HEK293 (cell line): ENCODE measurements around the gene KCNK7.

ENCODE experiments used
- BCL11A ChIP-seq: fragments of 450-650 bp; formaldehyde crosslinking; IDR thresholded peaks from 2 replicates; pipeline ENCODE4 v1.5.1; 2016; ENCODE audit warnings: low read depth, missing biosample characterization, missing genetic modification characterization
- GLI4 ChIP-seq: fragments of 450-650 bp; formaldehyde crosslinking; IDR thresholded peaks from 2 replicates; pipeline ENCODE4 v1.5.1; 2016; ENCODE audit warnings: missing biosample characterization, missing genetic modification characterization
- GLIS1 ChIP-seq: fragments of 450-650 bp; formaldehyde crosslinking; IDR thresholded peaks from 2 replicates; pipeline ENCODE4 v1.5.1; 2016; ENCODE audit warnings: missing biosample characterization, missing genetic modification characterization
- GLIS2 ChIP-seq: fragments of 450-650 bp; formaldehyde crosslinking; IDR thresholded peaks from 2 replicates; pipeline ENCODE4 v1.5.1; 2016; ENCODE audit warnings: missing biosample characterization, missing genetic modification characterization
- HOXA7 ChIP-seq: sonication (generic); formaldehyde crosslinking; IDR thresholded peaks from 2 replicates; pipeline ENCODE4 v1.8.1; 2022; ENCODE audit warnings: missing genetic modification reagents, borderline replicate concordance
- HOXC10 ChIP-seq: sonication (generic); formaldehyde crosslinking; IDR thresholded peaks from 2 replicates; pipeline ENCODE4 v1.8.1; 2023; ENCODE audit warnings: mild to moderate bottlenecking, missing genetic modification reagents
- HOXD13 ChIP-seq: sonication (generic); formaldehyde crosslinking; IDR thresholded peaks from 2 replicates; pipeline ENCODE4 v1.8.0; 2022; ENCODE audit warnings: missing genetic modification reagents, borderline replicate concordance
- KLF8 ChIP-seq: fragments of 450-650 bp; formaldehyde crosslinking; IDR thresholded peaks from 2 replicates; pipeline ENCODE4 v1.5.1; 2016; ENCODE audit warnings: missing biosample characterization, missing genetic modification characterization
- MZF1 ChIP-seq: fragments of 450-650 bp; formaldehyde crosslinking; IDR thresholded peaks from 2 replicates; pipeline ENCODE4 v1.5.1; 2017; ENCODE audit warnings: missing biosample characterization, missing genetic modification characterization, borderline replicate concordance
- OSR2 ChIP-seq: fragments of 450-650 bp; formaldehyde crosslinking; IDR thresholded peaks from 2 replicates; pipeline ENCODE4 v1.5.1; 2016; ENCODE audit warnings: missing biosample characterization, missing genetic modification characterization
- RBAK ChIP-seq: fragments of 450-650 bp; formaldehyde crosslinking; IDR thresholded peaks from 2 replicates; pipeline ENCODE4 v1.5.1; 2016; ENCODE audit warnings: missing biosample characterization, missing genetic modification characterization
- REPIN1 ChIP-seq: fragments of 450-650 bp; formaldehyde crosslinking; IDR thresholded peaks from 2 replicates; pipeline ENCODE4 v1.5.1; 2017; ENCODE audit warnings: missing biosample characterization, missing genetic modification characterization, low read depth
- SP2 ChIP-seq: fragments of 450-650 bp; formaldehyde crosslinking; IDR thresholded peaks from 2 replicates; pipeline ENCODE4 v1.5.1; 2016; ENCODE audit warnings: missing biosample characterization, missing genetic modification characterization
- YY1 ChIP-seq: fragments of 450-650 bp; formaldehyde crosslinking; IDR thresholded peaks from 2 replicates; pipeline ENCODE4 v1.5.1; 2018; ENCODE audit warnings: missing biosample characterization, missing genetic modification characterization
- YY2 ChIP-seq: fragments of 450-650 bp; formaldehyde crosslinking; IDR thresholded peaks from 2 replicates; pipeline ENCODE4 v1.5.1; 2016; ENCODE audit warnings: missing biosample characterization, missing genetic modification characterization
- ZBTB17 ChIP-seq: fragments of 450-650 bp; formaldehyde crosslinking; IDR thresholded peaks from 2 replicates; pipeline ENCODE4 v1.5.1; 2016; ENCODE audit warnings: missing biosample characterization, missing genetic modification characterization
- ZBTB26 ChIP-seq: fragments of 450-650 bp; formaldehyde crosslinking; optimal IDR thresholded peaks from 2 replicates; pipeline ENCODE3; 2016; ENCODE audit warnings: missing biosample characterization, mild to moderate bottlenecking, missing genetic modification characterization
- ZBTB48 ChIP-seq: fragments of 450-650 bp; formaldehyde crosslinking; IDR thresholded peaks from 2 replicates; pipeline ENCODE4 v1.5.1; 2016; ENCODE audit warnings: missing biosample characterization, missing genetic modification characterization
- ZBTB7A ChIP-seq: fragments of 450-650 bp; formaldehyde crosslinking; IDR thresholded peaks from 2 replicates; pipeline ENCODE4 v1.5.1; 2016; ENCODE audit warnings: low read depth, missing biosample characterization, missing genetic modification characterization
- ZBTB8A ChIP-seq: fragments of 450-650 bp; formaldehyde crosslinking; IDR thresholded peaks from 2 replicates; pipeline ENCODE4 v1.5.1; 2016; ENCODE audit warnings: missing biosample characterization, missing genetic modification characterization
- ZFHX2 ChIP-seq: fragments of 450-650 bp; formaldehyde crosslinking; conservative IDR thresholded peaks from 2 replicates; pipeline ENCODE4 v1.5.1; 2016; ENCODE audit warnings: missing biosample characterization, missing genetic modification characterization
- ZNF114 ChIP-seq: fragments of 450-650 bp; formaldehyde crosslinking; IDR thresholded peaks from 2 replicates; pipeline ENCODE4 v1.5.0; 2017; ENCODE audit warnings: missing biosample characterization, missing genetic modification characterization
- ZNF239 ChIP-seq: fragments of 450-650 bp; formaldehyde crosslinking; IDR thresholded peaks from 2 replicates; pipeline ENCODE4 v1.5.1; 2016; ENCODE audit warnings: missing biosample characterization, missing genetic modification characterization
- ZNF335 ChIP-seq: fragments of 450-650 bp; formaldehyde crosslinking; conservative IDR thresholded peaks from 2 replicates; pipeline ENCODE4 v1.5.1; 2016; ENCODE audit warnings: missing biosample characterization, missing genetic modification characterization
- ZNF394 ChIP-seq: fragments of 450-650 bp; formaldehyde crosslinking; IDR thresholded peaks from 2 replicates; pipeline ENCODE4 v1.5.1; 2016; ENCODE audit warnings: missing biosample characterization, missing genetic modification characterization, mild to moderate bottlenecking, moderate library complexity, borderline replicate concordance
- ZNF513 ChIP-seq: fragments of 450-650 bp; IDR thresholded peaks from 2 replicates; pipeline ENCODE4 v1.5.1; 2018; ENCODE audit warnings: missing biosample characterization, missing genetic modification characterization
- ZNF600 ChIP-seq: fragments of 450-650 bp; formaldehyde crosslinking; IDR thresholded peaks from 2 replicates; pipeline ENCODE4 v1.5.1; 2016; ENCODE audit warnings: missing biosample characterization, missing genetic modification characterization
- ZNF660 ChIP-seq: fragments of 450-650 bp; IDR thresholded peaks from 2 replicates; pipeline ENCODE4 v1.5.1; 2018; ENCODE audit warnings: missing biosample characterization, mild to moderate bottlenecking, missing genetic modification characterization
- ZNF670 ChIP-seq: fragments of 450-650 bp; formaldehyde crosslinking; IDR thresholded peaks from 2 replicates; pipeline ENCODE4 v1.5.1; 2016; ENCODE audit warnings: missing biosample characterization, missing genetic modification characterization, low read depth
- ZNF768 ChIP-seq: fragments of 450-650 bp; formaldehyde crosslinking; IDR thresholded peaks from 2 replicates; pipeline ENCODE4 v1.5.1; 2018; ENCODE audit warnings: missing biosample characterization, mild to moderate bottlenecking, missing genetic modification characterization
- ZSCAN30 ChIP-seq: fragments of 450-650 bp; IDR thresholded peaks from 2 replicates; pipeline ENCODE4 v1.5.1; 2018; ENCODE audit warnings: missing biosample characterization, mild to moderate bottlenecking, missing genetic modification characterization, moderate library complexity
- TF ChIP-seq, protein P1 (sequence below): fragments of 450-650 bp; formaldehyde crosslinking; IDR thresholded peaks from 2 replicates; pipeline ENCODE4 v1.5.1; 2017; ENCODE audit warnings: missing biosample characterization, missing genetic modification characterization
- TF ChIP-seq, protein P2 (sequence below): fragments of 450-650 bp; formaldehyde crosslinking; IDR thresholded peaks from 2 replicates; pipeline ENCODE4 v1.5.1; 2016; ENCODE audit warnings: missing biosample characterization, missing genetic modification characterization, borderline replicate concordance

The KCNK7 gene

DNA sequence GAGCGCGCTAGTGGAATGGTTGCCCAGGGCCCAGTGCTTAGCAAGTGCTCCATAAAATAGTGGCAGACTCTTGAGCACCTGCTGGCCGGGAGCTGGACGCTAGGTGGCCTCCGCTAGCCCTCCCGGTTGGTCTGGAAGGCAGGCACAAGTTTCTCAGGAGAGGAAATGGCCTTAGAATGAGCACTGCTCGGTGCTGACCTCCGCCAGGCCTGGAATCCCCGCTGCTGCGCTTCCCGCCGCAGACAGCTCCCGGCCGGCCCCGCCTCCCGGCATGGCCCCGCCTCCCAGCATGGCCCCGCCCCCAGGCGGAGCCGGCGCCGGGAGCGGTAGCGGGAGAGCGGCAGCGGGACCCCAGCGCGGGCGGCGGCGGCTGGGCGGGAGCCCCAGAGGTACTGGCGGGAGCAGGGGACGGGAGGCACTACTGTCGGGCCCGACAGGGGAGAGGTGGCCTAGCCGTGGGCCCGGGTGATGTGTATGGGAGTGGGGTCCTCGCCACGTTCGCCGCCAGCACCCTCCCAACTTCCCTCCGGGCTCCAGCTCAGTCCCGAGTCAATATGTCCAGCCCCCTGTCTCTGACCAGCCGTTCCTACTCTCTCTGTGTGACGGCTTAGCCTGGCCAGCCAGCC lies 42.3 kb upstream of the KCNK7 start, which contains the start of gene SIPA1 (continued):
- TF ChIP-seq, protein P1, sequence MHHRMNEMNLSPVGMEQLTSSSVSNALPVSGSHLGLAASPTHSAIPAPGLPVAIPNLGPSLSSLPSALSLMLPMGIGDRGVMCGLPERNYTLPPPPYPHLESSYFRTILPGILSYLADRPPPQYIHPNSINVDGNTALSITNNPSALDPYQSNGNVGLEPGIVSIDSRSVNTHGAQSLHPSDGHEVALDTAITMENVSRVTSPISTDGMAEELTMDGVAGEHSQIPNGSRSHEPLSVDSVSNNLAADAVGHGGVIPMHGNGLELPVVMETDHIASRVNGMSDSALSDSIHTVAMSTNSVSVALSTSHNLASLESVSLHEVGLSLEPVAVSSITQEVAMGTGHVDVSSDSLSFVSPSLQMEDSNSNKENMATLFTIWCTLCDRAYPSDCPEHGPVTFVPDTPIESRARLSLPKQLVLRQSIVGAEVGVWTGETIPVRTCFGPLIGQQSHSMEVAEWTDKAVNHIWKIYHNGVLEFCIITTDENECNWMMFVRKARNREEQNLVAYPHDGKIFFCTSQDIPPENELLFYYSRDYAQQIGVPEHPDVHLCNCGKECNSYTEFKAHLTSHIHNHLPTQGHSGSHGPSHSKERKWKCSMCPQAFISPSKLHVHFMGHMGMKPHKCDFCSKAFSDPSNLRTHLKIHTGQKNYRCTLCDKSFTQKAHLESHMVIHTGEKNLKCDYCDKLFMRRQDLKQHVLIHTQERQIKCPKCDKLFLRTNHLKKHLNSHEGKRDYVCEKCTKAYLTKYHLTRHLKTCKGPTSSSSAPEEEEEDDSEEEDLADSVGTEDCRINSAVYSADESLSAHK (tag by site-specific recombination) = no peak
- TF ChIP-seq YY2 = no peak
- 0 out of 2 replicates have a peak, but pooled peaks have one; percentile 41 for TF ChIP-seq ZNF660 (tag by site-specific recombination)
- TF ChIP-seq ZFHX2 (tag by site-specific recombination) = 0 out of 2 replicates have a peak, but pooled peaks have one; percentile 3
- TF ChIP-seq ZNF239 (tag by site-specific recombination) = no peak
- TF ChIP-seq ZNF768 (tag by site-specific recombination) = no peak
- no peak for TF ChIP-seq ZBTB17
- TF ChIP-seq HOXD13 (CRISPR knock-in tag) = no peak
- TF ChIP-seq HOXC10 (CRISPR knock-in tag) = 0 out of 2 replicates have a peak, but pooled peaks have one; percentile 56
- peak; percentile 48; the same call in 1 of the 2 replicates for TF ChIP-seq KLF8 (tag by site-specific recombination)
- TF ChIP-seq ZNF335 (tag by site-specific recombination) = peak; percentile 60
- peak; percentile 39; the same call in 1 of the 2 replicates for TF ChIP-seq GLIS2 (tag by site-specific recombination)
- peak; percentile 17; the same call in 1 of the 2 replicates for TF ChIP-seq SP2 (tag by site-specific recombination)
- TF ChIP-seq ZNF114 (tag by site-specific recombination) = no peak
- no peak for TF ChIP-seq HOXA7 (CRISPR knock-in tag)
- TF ChIP-seq GLIS1 = 0 out of 2 replicates have a peak, but pooled peaks have one; percentile 37
- no peak for TF ChIP-seq ZNF670 (tag by site-specific recombination)
- 0 out of 2 replicates have a peak, but pooled peaks have one; percentile 19 for TF ChIP-seq ZNF513 (tag by site-specific recombination)
- TF ChIP-seq, protein P2, sequence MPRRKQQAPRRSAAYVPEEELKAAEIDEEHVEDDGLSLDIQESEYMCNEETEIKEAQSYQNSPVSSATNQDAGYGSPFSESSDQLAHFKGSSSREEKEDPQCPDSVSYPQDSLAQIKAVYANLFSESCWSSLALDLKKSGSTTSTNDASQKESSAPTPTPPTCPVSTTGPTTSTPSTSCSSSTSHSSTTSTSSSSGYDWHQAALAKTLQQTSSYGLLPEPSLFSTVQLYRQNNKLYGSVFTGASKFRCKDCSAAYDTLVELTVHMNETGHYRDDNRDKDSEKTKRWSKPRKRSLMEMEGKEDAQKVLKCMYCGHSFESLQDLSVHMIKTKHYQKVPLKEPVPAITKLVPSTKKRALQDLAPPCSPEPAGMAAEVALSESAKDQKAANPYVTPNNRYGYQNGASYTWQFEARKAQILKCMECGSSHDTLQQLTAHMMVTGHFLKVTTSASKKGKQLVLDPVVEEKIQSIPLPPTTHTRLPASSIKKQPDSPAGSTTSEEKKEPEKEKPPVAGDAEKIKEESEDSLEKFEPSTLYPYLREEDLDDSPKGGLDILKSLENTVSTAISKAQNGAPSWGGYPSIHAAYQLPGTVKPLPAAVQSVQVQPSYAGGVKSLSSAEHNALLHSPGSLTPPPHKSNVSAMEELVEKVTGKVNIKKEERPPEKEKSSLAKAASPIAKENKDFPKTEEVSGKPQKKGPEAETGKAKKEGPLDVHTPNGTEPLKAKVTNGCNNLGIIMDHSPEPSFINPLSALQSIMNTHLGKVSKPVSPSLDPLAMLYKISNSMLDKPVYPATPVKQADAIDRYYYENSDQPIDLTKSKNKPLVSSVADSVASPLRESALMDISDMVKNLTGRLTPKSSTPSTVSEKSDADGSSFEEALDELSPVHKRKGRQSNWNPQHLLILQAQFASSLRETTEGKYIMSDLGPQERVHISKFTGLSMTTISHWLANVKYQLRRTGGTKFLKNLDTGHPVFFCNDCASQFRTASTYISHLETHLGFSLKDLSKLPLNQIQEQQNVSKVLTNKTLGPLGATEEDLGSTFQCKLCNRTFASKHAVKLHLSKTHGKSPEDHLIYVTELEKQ (tag by site-specific recombination) = no peak
- peak; percentile 49 for TF ChIP-seq ZBTB26 (tag by site-specific recombination)
- peak; percentile 69 for TF ChIP-seq OSR2 (tag by site-specific recombination)
- TF ChIP-seq YY1 (tag by site-specific recombination) = 0 out of 2 replicates have a peak, but pooled peaks have one; percentile 29
- TF ChIP-seq BCL11A (tag by site-specific recombination) = no peak
- 0 out of 2 replicates have a peak, but pooled peaks have one; percentile 11 for TF ChIP-seq ZNF600 (tag by site-specific recombination)
- TF ChIP-seq ZBTB48 (tag by site-specific recombination) = no peak
- no peak for TF ChIP-seq ZBTB8A (tag by site-specific recombination)
- TF ChIP-seq ZBTB7A (tag by site-specific recombination) = 0 out of 2 replicates have a peak, but pooled peaks have one; percentile 30
- TF ChIP-seq REPIN1 (tag by site-specific recombination) = 0 out of 2 replicates have a peak, but pooled peaks have one; percentile 29
- TF ChIP-seq RBAK (tag by site-specific recombination) = no peak
- TF ChIP-seq ZSCAN30 (tag by site-specific recombination) = 0 out of 2 replicates have a peak, but pooled peaks have one; percentile 36
- TF ChIP-seq MZF1 (tag by site-specific recombination) = no peak
- TF ChIP-seq ZNF394 (tag by site-specific recombination) = no peak
- TF ChIP-seq GLI4 (tag by site-specific recombination) = no peak
